Astrocyte (in vitro differentiated cells and primary cell): ENCODE data around the gene BMPR1B. TPM values are rescaled to one million over a fixed set of nuclear protein-coding genes. Genes with fewer than 3 reads are reported as not detected.
A peak's percentile ranks its signal among the peaks of the same experiment; 100 is the strongest.

ENCODE experiments used
- DNase-seq: peaks from one replicate; pipeline ENCODE4 v3.0.0-alpha.2; 2010; ENCODE audit warnings: low read depth
- FAIRE-seq: peaks from 2 replicates; lab custom pipeline; 2011; peaks lifted over from hg19 to GRCh38; lab: Jason Lieb, UNC
- H2AFZ ChIP-seq: 2 replicates; pipeline ENCODE4 v1.6.0; 2012; ENCODE audit warnings: low read depth, low read length, inconsistent platforms
- H3K27ac ChIP-seq: 2 replicates; pipeline ENCODE4 v1.5.1; 2011; ENCODE audit warnings: low read depth, low read length, inconsistent platforms
- H3K27me3 ChIP-seq: 2 replicates; pipeline ENCODE4 v1.6.0; 2011; ENCODE audit warnings: low read length, inconsistent platforms; ENCODE audit not compliant: insufficient read depth
- H3K36me3 ChIP-seq: 2 replicates; pipeline ENCODE4 v1.5.1; 2011; ENCODE audit warnings: low read length, inconsistent platforms; ENCODE audit not compliant: insufficient read depth
- H3K4me1 ChIP-seq: 2 replicates; pipeline ENCODE4 v1.5.1; 2011; ENCODE audit warnings: low read length, inconsistent platforms; ENCODE audit not compliant: insufficient read depth
- H3K4me2 ChIP-seq: 2 replicates; pipeline ENCODE4 v1.6.0; 2012; ENCODE audit warnings: low read length, inconsistent platforms
- H3K4me3 ChIP-seq: 2 replicates; pipeline ENCODE4 v1.5.1; 2011; ENCODE audit warnings: low read depth, mild to moderate bottlenecking, low read length, inconsistent platforms; ENCODE audit not compliant: insufficient read depth
- H3K79me2 ChIP-seq: 2 replicates; pipeline ENCODE4 v1.6.0; 2012; ENCODE audit warnings: mild to moderate bottlenecking, low read length, inconsistent platforms; ENCODE audit not compliant: insufficient read depth
- H3K9ac ChIP-seq: 2 replicates; pipeline ENCODE4 v1.6.0; 2012; ENCODE audit warnings: mild to moderate bottlenecking, low read length, inconsistent platforms
- H3K9me3 ChIP-seq: 2 replicates; pipeline ENCODE4 v1.5.1; 2012; ENCODE audit warnings: low read depth, mild to moderate bottlenecking, low read length, inconsistent platforms; ENCODE audit not compliant: insufficient read depth
- H4K20me1 ChIP-seq: 2 replicates; pipeline ENCODE4 v1.6.0; 2012; ENCODE audit warnings: low read length, inconsistent platforms; ENCODE audit not compliant: insufficient read depth
- H3K27ac Mint-ChIP-seq: one replicate; pipeline ENCODE4 v1.8.0; 2021; ENCODE audit warnings: mild to moderate bottlenecking, mixed read lengths; ENCODE audit not compliant: unreplicated experiment
- H3K27me3 Mint-ChIP-seq: one replicate; pipeline ENCODE4 v1.8.0; 2021; ENCODE audit warnings: low read depth, mixed read lengths; ENCODE audit not compliant: unreplicated experiment
- H3K36me3 Mint-ChIP-seq: one replicate; pipeline ENCODE4 v1.8.0; 2021; ENCODE audit warnings: low read depth, mixed read lengths; ENCODE audit not compliant: unreplicated experiment
- H3K4me1 Mint-ChIP-seq: one replicate; pipeline ENCODE4 v1.8.0; 2021; ENCODE audit warnings: low read depth, mixed read lengths; ENCODE audit not compliant: unreplicated experiment
- H3K4me3 Mint-ChIP-seq: one replicate; pipeline ENCODE4 v1.8.0; 2021; ENCODE audit warnings: mild to moderate bottlenecking, moderate library complexity, mixed read lengths; ENCODE audit not compliant: unreplicated experiment
- H3K9me3 Mint-ChIP-seq: one replicate; pipeline ENCODE4 v1.8.0; 2021; ENCODE audit warnings: mild to moderate bottlenecking, mixed read lengths; ENCODE audit not compliant: unreplicated experiment
- EZH2 ChIP-seq: IDR thresholded peaks from 2 replicates; pipeline ENCODE4 v1.6.1; 2012; ENCODE audit warnings: mild to moderate bottlenecking, low read length, inconsistent platforms; ENCODE audit not compliant: insufficient read depth
- total RNA-seq: library from RNA; stranded (reverse); gene quantifications from 2 replicates; pipeline ENCODE4 v1.2.1, GENCODE V29; 2021
- TF ChIP-seq, protein P1 (sequence below): IDR thresholded peaks from 2 replicates; pipeline ENCODE4 v1.5.1; 2011; ENCODE audit warnings: low read depth, mild to moderate bottlenecking, inconsistent platforms, low read length, moderate library complexity; ENCODE audit not compliant: insufficient read depth

The BMPR1B gene
- total RNA-seq, 1 donor from 2014 or later: 14.1 TPM

DNA sequence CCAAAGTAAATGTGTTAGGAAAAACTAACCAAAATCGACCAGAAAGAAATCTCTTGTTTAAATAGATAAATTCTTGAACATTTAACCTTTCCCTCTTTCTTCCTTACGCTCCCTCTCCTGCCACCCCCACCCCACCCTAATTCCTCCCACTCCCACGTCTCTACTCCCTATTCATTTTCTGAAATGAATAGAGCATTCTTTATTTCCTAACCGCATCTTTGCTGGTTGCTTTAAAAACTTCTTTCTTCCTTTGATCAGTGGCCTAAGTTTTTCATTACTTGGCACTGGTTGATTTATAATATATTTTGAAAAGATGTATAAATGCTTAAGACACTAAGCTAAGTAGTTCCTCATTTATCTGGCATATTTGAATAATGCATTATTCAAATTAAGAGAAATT is 33.9 kb downstream of the BMPR1B start:
- Histone ChIP-seq H3K4me2 (no peak overlapping the region), H3K27me3 (no peaks in the 10 kb centered on the region), H3K9me3 (no peaks in the 10 kb centered on the region), H4K20me1 (no peaks in the 10 kb centered on the region), H3K36me3 (no peaks in the 10 kb centered on the region), H3K79me2 (no peaks in the 10 kb centered on the region), H3K9ac (no peak overlapping the region), H3K4me1 (no peaks in the 10 kb centered on the region), H3K4me3 (no peak overlapping the region), H2AFZ (no peak overlapping the region), H3K27ac (no peak overlapping the region)
- Mint-ChIP-seq H3K36me3 (no peaks in the 10 kb centered on the region), H3K9me3 (no peaks in the 10 kb centered on the region), H3K4me1 (no peaks in the 10 kb centered on the region), H3K27ac (no peak overlapping the region), H3K27me3 (no peaks in the 10 kb centered on the region), H3K4me3 (no peak overlapping the region)
- FAIRE-seq (no peak), DNase-seq (no peak)
- TF ChIP-seq EZH2: no peak
- TF ChIP-seq, protein P1, sequence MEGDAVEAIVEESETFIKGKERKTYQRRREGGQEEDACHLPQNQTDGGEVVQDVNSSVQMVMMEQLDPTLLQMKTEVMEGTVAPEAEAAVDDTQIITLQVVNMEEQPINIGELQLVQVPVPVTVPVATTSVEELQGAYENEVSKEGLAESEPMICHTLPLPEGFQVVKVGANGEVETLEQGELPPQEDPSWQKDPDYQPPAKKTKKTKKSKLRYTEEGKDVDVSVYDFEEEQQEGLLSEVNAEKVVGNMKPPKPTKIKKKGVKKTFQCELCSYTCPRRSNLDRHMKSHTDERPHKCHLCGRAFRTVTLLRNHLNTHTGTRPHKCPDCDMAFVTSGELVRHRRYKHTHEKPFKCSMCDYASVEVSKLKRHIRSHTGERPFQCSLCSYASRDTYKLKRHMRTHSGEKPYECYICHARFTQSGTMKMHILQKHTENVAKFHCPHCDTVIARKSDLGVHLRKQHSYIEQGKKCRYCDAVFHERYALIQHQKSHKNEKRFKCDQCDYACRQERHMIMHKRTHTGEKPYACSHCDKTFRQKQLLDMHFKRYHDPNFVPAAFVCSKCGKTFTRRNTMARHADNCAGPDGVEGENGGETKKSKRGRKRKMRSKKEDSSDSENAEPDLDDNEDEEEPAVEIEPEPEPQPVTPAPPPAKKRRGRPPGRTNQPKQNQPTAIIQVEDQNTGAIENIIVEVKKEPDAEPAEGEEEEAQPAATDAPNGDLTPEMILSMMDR: no peak

- peak overlapping the region; percentile 49 for H3K4me2 ChIP-seq
- Mint-ChIP-seq H3K27ac (no peak overlapping the region), H3K36me3 (peaks cover 1% of the 10 kb centered on the region), H3K27me3 (no peaks in the 10 kb centered on the region), H3K4me3 (no peak overlapping the region), H3K9me3 (peaks cover 1% of the 10 kb centered on the region), H3K4me1 (peaks cover 31% of the 10 kb centered on the region)
- H3K27ac ChIP-seq: no peak overlapping the region
- H3K27me3 ChIP-seq: no peaks in the 10 kb centered on the region
- no peak overlapping the region for H3K4me3 ChIP-seq
- H3K9ac ChIP-seq: peak overlapping the region; percentile 2
- H2AFZ ChIP-seq: peak overlapping the region; percentile 20
- peaks cover 9% of the 10 kb centered on the region for H3K4me1 ChIP-seq
- H3K79me2 ChIP-seq: no peaks in the 10 kb centered on the region
- H3K9me3 ChIP-seq: no peaks in the 10 kb centered on the region
- DNase-seq: peak; percentile 71
- no peaks in the 10 kb centered on the region for H3K36me3 ChIP-seq
- no peaks in the 10 kb centered on the region for H4K20me1 ChIP-seq
- peak; percentile 37 for FAIRE-seq
- TF ChIP-seq EZH2: no peak
- TF ChIP-seq, protein P1: no peak
These were observed 41.1 kb downstream of the BMPR1B start for GRCh38 chr4:94798808-94799207.

DNA sequence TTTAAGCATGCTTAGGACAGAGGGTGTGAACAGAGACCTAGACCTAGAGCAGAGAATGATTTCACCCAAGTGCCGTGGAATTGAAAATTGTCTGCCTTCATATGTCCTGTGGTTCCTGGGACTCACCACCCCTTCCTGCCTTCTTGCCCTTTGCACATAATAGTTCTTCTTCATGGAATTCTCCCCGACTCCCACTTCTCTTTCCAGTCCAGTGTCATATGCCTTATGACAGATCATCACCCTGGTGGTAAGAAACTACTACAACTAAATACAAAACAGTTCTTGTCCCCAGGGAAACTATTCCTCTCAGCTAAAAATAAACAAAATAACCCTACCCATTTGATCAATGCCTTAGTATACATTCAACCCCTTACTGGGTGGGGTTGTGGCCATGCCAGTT is 43.3 kb downstream of the BMPR1B start:
- Histone ChIP-seq H4K20me1 (no peaks in the 10 kb centered on the region), H3K27me3 (no peaks in the 10 kb centered on the region), H3K4me2 (no peak overlapping the region), H3K9me3 (no peaks in the 10 kb centered on the region), H3K4me3 (no peak overlapping the region), H3K27ac (no peak overlapping the region), H2AFZ (no peak overlapping the region), H3K79me2 (no peaks in the 10 kb centered on the region), H3K4me1 (peaks cover 9% of the 10 kb centered on the region), H3K36me3 (no peaks in the 10 kb centered on the region), H3K9ac (no peak overlapping the region)
- H3K4me3 Mint-ChIP-seq: no peak overlapping the region
- TF ChIP-seq, protein P1: no peak
- no peak for TF ChIP-seq EZH2
- DNase-seq: no peak
- peaks cover 1% of the 10 kb centered on the region for H3K36me3 Mint-ChIP-seq
- H3K4me1 Mint-ChIP-seq: peaks cover 31% of the 10 kb centered on the region
- H3K27ac Mint-ChIP-seq: no peak overlapping the region
- FAIRE-seq: no peak
- no peaks in the 10 kb centered on the region for H3K27me3 Mint-ChIP-seq
- H3K9me3 Mint-ChIP-seq: peaks cover 1% of the 10 kb centered on the region
